GM12878 (cell line): ENCODE measurements around the gene CEBPE. TPM values are rescaled to one million over a fixed set of nuclear protein-coding genes. Genes with fewer than 3 reads are reported as not detected.

Experiments
- ATAC-seq: fragments of 200-7000 bp; cut with Tn5 transposase; 3 replicates; pipeline ENCODE4 v1.9.1; 2020; ENCODE audit warnings: mild to moderate bottlenecking, moderate library complexity
- BruUV-seq: library from RNA; stranded (reverse); fragments of 400-500 nt; replicated peaks from 2 replicates; lab custom pipeline; 2021; lab: Mats Ljungman, UMichigan
- CTCF ChIA-PET: fragments of 300-600 bp; sonication (Branson Sonifier 250); formaldehyde crosslinking; extraction: SDS; loops from one replicate; lab custom pipeline; 2021; ENCODE audit warnings: inconsistent platforms; lab: Yijun Ruan, JAX
- POLR2A ChIA-PET: fragments of 350-600 bp; formaldehyde crosslinking; extraction: SDS; loops from one replicate; lab custom pipeline; 2021; ENCODE audit warnings: inconsistent platforms; lab: Charles Lee
- RAD21 ChIA-PET: fragments of 300-600 bp; sonication (Branson Sonifier 250); formaldehyde crosslinking; loops from one replicate; lab custom pipeline; 2023; ENCODE audit warnings: antibody characterized with exemption; ENCODE audit not compliant: unreplicated experiment; lab: Charles Lee
- SMC1A ChIA-PET: fragments of 300-600 bp; sonication (Branson Sonifier 250); formaldehyde crosslinking; loops from one replicate; lab custom pipeline; 2023; ENCODE audit not compliant: unreplicated experiment, uncharacterized antibody; lab: Charles Lee
- DNase-seq: peaks from one replicate; pipeline ENCODE4 v3.0.0-alpha.2; 2011; ENCODE audit warnings: low read depth, low spot score
- FAIRE-seq: peaks from 3 replicates; lab custom pipeline; 2011; peaks lifted over from hg19 to GRCh38; lab: Jason Lieb, UNC
- H2AFZ ChIP-seq: 2 replicates; pipeline ENCODE4 v1.6.0; 2011; ENCODE audit warnings: low read depth, low read length, control low read depth; ENCODE audit not compliant: control insufficient read depth
- H3K27ac ChIP-seq: 2 replicates; pipeline ENCODE4 v1.5.1; 2011; ENCODE audit warnings: control low read depth; ENCODE audit not compliant: control insufficient read depth, insufficient read depth
- H3K27me3 ChIP-seq, 2 experiments: replicated peaks in 1 of 2; 2 replicates each; pipeline versions ENCODE4 v1.6.0 to v1.6.1; 2011; ENCODE audit warnings: low read length in 1 of 2; ENCODE audit not compliant: control insufficient read depth in 2 of 2, insufficient read depth in 2 of 2
- H3K36me3 ChIP-seq, 2 experiments: 2 replicates each; pipeline ENCODE4 v1.5.1; 2011; ENCODE audit warnings: low read length in 1 of 2; ENCODE audit not compliant: control insufficient read depth in 2 of 2, insufficient read depth in 2 of 2
- H3K4me1 ChIP-seq: 2 replicates; pipeline ENCODE4 v1.6.1; 2011; ENCODE audit warnings: mild to moderate bottlenecking, low read length, moderate library complexity, mixed read lengths; ENCODE audit not compliant: control insufficient read depth, insufficient read depth
- H3K4me2 ChIP-seq: 2 replicates; pipeline ENCODE4 v1.6.0; 2011; ENCODE audit warnings: control low read depth; ENCODE audit not compliant: control insufficient read depth, insufficient read depth
- H3K4me3 ChIP-seq: fragments of 200-600 bp; sonication (generic); 2 replicates; pipeline ENCODE4 v1.5.1; 2016
- H3K79me2 ChIP-seq: 2 replicates; pipeline ENCODE4 v1.6.0; 2011; ENCODE audit warnings: low read length; ENCODE audit not compliant: control insufficient read depth, insufficient read depth
- H3K9ac ChIP-seq: 2 replicates; pipeline ENCODE4 v1.8.0; 2011; ENCODE audit warnings: low read length, control low read depth, mixed read lengths; ENCODE audit not compliant: control insufficient read depth, insufficient read depth
- H3K9me3 ChIP-seq: replicated peaks from 3 replicates; pipeline ENCODE4 v1.5.1; 2011; ENCODE audit warnings: mild to moderate bottlenecking, low read length; ENCODE audit not compliant: control insufficient read depth, insufficient read depth
- H4K20me1 ChIP-seq: 2 replicates; pipeline ENCODE4 v1.6.0; 2011; ENCODE audit not compliant: control insufficient read depth, insufficient read depth
- BCL3 ChIP-seq: IDR thresholded peaks from 2 replicates; pipeline ENCODE4 v1.6.1; 2011; ENCODE audit warnings: borderline replicate concordance, low read depth, mild to moderate bottlenecking, moderate library complexity, low read length; ENCODE audit not compliant: insufficient read depth, poor library complexity, severe bottlenecking
- CREB1 ChIP-seq: IDR thresholded peaks from 2 replicates; pipeline ENCODE4 v1.6.1; 2012; ENCODE audit warnings: low read depth, mild to moderate bottlenecking, inconsistent platforms
- IRF4 ChIP-seq: IDR thresholded peaks from 2 replicates; pipeline ENCODE4 v1.6.1; 2011; ENCODE audit warnings: low read depth, low read length
- KDM1A ChIP-seq: fragments of 200-600 bp; sonication (generic); IDR thresholded peaks from 2 replicates; pipeline ENCODE4 v1.6.1; 2016; ENCODE audit warnings: borderline replicate concordance
- MEF2A ChIP-seq: IDR thresholded peaks from 2 replicates; pipeline ENCODE4 v1.6.1; 2011; ENCODE audit warnings: low read depth, mild to moderate bottlenecking, low read length, moderate library complexity; ENCODE audit not compliant: insufficient read depth
- NR2F1 ChIP-seq: fragments of 450-650 bp; conservative IDR thresholded peaks from 2 replicates; pipeline ENCODE4 v1.6.1; 2017; ENCODE audit warnings: mild to moderate bottlenecking
- ZSCAN29 ChIP-seq: fragments of 450-650 bp; IDR thresholded peaks from 2 replicates; pipeline ENCODE4 v1.6.1; 2017; ENCODE audit warnings: mild to moderate bottlenecking, moderate library complexity
- WGBS: methylation state at CpG from one replicate; pipeline ENCODE4 v1.1.6; 2016; ENCODE audit warnings: low lambda C conversion rate; ENCODE audit not compliant: insufficient replicate concordance, insufficient coverage; ENCODE audit errors: missing lambda C conversion rate; 5-methylcytosine and 5-hydroxymethylcytosine counted together
- in situ Hi-C: fragments of 300-500 bp; cut with MboI; formaldehyde crosslinking; loops from 9 replicates; pipeline ENCODE4 v1.14.3; 2018; ENCODE audit warnings: mixed read lengths
- intact Hi-C: fragments of 100-400 bp; cut with micrococcal nuclease; formaldehyde crosslinking; loops from one replicate; pipeline ENCODE4 v1.14.2; 2022; ENCODE audit not compliant: unreplicated experiment
- polyA plus RNA-seq, 11 experiments: library from polyadenylated mRNA; depleted of rRNA in 4 of 11; unstranded in 6 of 11; stranded (reverse) in 5 of 11; fragments of >200 nt; fragmentation: Nextera tagmentation in 4 of 11; fragmentation: Illumina TruSeq in 1 of 11; extraction: Ambion mirVana in 4 of 11; extraction: Trizol in 1 of 11; gene quantifications; 1 replicate in 1 of 11; 2 replicates in 10 of 11; pipeline versions ENCODE4 v1.2.1 to v1.2.3, GENCODE V29; 2011 to 2016; ENCODE audit warnings: inconsistent platforms in 2 of 11, missing spikeins in 2 of 11, low read depth in 1 of 11
- total RNA-seq, 4 experiments: library from RNA; depleted of rRNA in 3 of 4; stranded (reverse); fragments of >200 nt in 3 of 4; fragmentation: Illumina TruSeq in 1 of 4; extraction: Trizol in 1 of 4; gene quantifications; 2 replicates each; pipeline versions ENCODE4 v1.2.1 to v1.2.3, GENCODE V29; 2013 to 2021
- TF ChIP-seq, protein P1 (sequence below): IDR thresholded peaks from 2 replicates; pipeline ENCODE4 v1.6.1; 2011; ENCODE audit warnings: low read depth, mild to moderate bottlenecking, low read length, moderate library complexity, borderline replicate concordance; ENCODE audit errors: extremely low read depth
- TF ChIP-seq, protein P2 (sequence below): fragments of 450-650 bp; IDR thresholded peaks from 2 replicates; pipeline ENCODE4 v1.6.1; 2017; ENCODE audit warnings: mild to moderate bottlenecking, low read depth, inconsistent platforms; ENCODE audit not compliant: poor library complexity, severe bottlenecking
- TF ChIP-seq, protein P3 (sequence below): fragments of 450-650 bp; IDR thresholded peaks from 2 replicates; pipeline ENCODE4 v1.6.1; 2017; ENCODE audit warnings: mild to moderate bottlenecking, moderate library complexity

The CEBPE gene
- total and polyA plus RNA-seq, 10 of the 15 experiments (the other 5 are each of a cell fraction or from before 2014, with no cell fraction given) = 0.09 to 0.45 (median 0.24) TPM; not detected in 7

GRCh38 chr14:23091294-23092225 is 27.5 kb downstream of the CEBPE start:
- peaks cover 44% of the 10 kb centered on the region for H3K79me2 ChIP-seq
- ChIA-PET RAD21 (interaction anchor here (1.6 kb wide), 1 partner anchor 23 kb away, joined by 6 read pairs; no protein-coding TSS in a partner anchor), SMC1A (interaction anchor here (0.6 to 2.3 kb wide), 8 partner anchors 8 to 122 kb away, joined by 3 to 11 read pairs (median 5); no protein-coding TSS in a partner anchor), CTCF (interaction anchor here (0.7 to 5.3 kb wide), 11 partner anchors 11 to 707 kb away, joined by 3 to 60 read pairs (median 6); partner anchors contain the start of gene NGDN), POLR2A (interaction anchor here (0.6 to 1.7 kb wide), 5 partner anchors 23 to 491 kb away, joined by 3 to 6 read pairs (median 4); partner anchors contain the start of gene HOMEZ)
- no peak overlapping the region; the same call in 1 of the 2 replicates for H3K27ac ChIP-seq
- ATAC-seq (no peak), DNase-seq (no peak), FAIRE-seq (no peak)
- in situ Hi-C loops (no loop called here), intact Hi-C loops (no loop called here)
- WGBS = 87% methylated on average over 11 of the region's 12 CpGs
- H3K9me3 ChIP-seq = no peaks in the 10 kb centered on the region
- 0 out of 2 replicates have a peak, but pooled peaks cover 7% of the 10 kb centered on the region for H4K20me1 ChIP-seq
- no peak overlapping the region for H3K4me2 ChIP-seq
- peaks cover 3 to 28% of the 10 kb centered on the region in 2 experiments for H3K36me3 ChIP-seq
- no peaks in the 10 kb centered on the region; the same call in 1 of the 2 replicates for H3K4me1 ChIP-seq
- no peaks in the 10 kb centered on the region for H3K27me3 ChIP-seq
- no TSS peak for BruUV-seq
- no peak overlapping the region for H3K4me3 ChIP-seq
- H3K9ac ChIP-seq = no peak overlapping the region
- H2AFZ ChIP-seq = no peak overlapping the region
- TF ChIP-seq, protein P1, sequence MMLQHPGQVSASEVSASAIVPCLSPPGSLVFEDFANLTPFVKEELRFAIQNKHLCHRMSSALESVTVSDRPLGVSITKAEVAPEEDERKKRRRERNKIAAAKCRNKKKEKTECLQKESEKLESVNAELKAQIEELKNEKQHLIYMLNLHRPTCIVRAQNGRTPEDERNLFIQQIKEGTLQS = no peak
- no peak for TF ChIP-seq IRF4
- TF ChIP-seq CREB1 = no peak
- no peak for TF ChIP-seq KDM1A
- TF ChIP-seq NR2F1 = no peak
- no peak for TF ChIP-seq ZSCAN29
- TF ChIP-seq, protein P2, sequence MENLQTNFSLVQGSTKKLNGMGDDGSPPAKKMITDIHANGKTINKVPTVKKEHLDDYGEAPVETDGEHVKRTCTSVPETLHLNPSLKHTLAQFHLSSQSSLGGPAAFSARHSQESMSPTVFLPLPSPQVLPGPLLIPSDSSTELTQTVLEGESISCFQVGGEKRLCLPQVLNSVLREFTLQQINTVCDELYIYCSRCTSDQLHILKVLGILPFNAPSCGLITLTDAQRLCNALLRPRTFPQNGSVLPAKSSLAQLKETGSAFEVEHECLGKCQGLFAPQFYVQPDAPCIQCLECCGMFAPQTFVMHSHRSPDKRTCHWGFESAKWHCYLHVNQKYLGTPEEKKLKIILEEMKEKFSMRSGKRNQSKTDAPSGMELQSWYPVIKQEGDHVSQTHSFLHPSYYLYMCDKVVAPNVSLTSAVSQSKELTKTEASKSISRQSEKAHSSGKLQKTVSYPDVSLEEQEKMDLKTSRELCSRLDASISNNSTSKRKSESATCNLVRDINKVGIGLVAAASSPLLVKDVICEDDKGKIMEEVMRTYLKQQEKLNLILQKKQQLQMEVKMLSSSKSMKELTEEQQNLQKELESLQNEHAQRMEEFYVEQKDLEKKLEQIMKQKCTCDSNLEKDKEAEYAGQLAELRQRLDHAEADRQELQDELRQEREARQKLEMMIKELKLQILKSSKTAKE = no peak
- no peak for TF ChIP-seq MEF2A
- TF ChIP-seq, protein P3, sequence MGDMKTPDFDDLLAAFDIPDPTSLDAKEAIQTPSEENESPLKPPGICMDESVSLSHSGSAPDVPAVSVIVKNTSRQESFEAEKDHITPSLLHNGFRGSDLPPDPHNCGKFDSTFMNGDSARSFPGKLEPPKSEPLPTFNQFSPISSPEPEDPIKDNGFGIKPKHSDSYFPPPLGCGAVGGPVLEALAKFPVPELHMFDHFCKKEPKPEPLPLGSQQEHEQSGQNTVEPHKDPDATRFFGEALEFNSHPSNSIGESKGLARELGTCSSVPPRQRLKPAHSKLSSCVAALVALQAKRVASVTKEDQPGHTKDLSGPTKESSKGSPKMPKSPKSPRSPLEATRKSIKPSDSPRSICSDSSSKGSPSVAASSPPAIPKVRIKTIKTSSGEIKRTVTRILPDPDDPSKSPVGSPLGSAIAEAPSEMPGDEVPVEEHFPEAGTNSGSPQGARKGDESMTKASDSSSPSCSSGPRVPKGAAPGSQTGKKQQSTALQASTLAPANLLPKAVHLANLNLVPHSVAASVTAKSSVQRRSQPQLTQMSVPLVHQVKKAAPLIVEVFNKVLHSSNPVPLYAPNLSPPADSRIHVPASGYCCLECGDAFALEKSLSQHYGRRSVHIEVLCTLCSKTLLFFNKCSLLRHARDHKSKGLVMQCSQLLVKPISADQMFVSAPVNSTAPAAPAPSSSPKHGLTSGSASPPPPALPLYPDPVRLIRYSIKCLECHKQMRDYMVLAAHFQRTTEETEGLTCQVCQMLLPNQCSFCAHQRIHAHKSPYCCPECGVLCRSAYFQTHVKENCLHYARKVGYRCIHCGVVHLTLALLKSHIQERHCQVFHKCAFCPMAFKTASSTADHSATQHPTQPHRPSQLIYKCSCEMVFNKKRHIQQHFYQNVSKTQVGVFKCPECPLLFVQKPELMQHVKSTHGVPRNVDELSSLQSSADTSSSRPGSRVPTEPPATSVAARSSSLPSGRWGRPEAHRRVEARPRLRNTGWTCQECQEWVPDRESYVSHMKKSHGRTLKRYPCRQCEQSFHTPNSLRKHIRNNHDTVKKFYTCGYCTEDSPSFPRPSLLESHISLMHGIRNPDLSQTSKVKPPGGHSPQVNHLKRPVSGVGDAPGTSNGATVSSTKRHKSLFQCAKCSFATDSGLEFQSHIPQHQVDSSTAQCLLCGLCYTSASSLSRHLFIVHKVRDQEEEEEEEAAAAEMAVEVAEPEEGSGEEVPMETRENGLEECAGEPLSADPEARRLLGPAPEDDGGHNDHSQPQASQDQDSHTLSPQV = no peak
- no peak for TF ChIP-seq BCL3
